ENCODE measurements around the gene FNBP1.

DNA sequence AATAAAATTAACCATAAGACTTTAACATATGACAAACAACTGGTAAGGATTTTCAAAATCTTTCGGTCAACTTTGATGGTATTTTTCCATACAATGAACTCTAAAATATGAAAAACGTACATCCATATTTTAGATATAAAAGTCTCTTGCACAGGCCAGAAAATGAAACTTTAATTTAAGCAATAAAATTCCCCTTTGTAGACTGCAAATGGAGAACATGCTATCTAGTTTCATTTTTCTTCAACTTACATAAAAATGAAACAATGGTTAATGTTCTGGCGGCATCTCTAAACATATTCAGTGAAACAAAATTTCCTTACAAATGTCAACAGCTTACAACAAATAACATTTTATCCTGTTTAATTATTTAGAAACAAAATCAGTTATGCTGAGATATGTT, 123.7 kb downstream of the FNBP1 start:
- TF ChIP-seq, protein P1, sequence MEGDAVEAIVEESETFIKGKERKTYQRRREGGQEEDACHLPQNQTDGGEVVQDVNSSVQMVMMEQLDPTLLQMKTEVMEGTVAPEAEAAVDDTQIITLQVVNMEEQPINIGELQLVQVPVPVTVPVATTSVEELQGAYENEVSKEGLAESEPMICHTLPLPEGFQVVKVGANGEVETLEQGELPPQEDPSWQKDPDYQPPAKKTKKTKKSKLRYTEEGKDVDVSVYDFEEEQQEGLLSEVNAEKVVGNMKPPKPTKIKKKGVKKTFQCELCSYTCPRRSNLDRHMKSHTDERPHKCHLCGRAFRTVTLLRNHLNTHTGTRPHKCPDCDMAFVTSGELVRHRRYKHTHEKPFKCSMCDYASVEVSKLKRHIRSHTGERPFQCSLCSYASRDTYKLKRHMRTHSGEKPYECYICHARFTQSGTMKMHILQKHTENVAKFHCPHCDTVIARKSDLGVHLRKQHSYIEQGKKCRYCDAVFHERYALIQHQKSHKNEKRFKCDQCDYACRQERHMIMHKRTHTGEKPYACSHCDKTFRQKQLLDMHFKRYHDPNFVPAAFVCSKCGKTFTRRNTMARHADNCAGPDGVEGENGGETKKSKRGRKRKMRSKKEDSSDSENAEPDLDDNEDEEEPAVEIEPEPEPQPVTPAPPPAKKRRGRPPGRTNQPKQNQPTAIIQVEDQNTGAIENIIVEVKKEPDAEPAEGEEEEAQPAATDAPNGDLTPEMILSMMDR (IDR thresholded peaks at IDR 0.05): no peak
- no peak for TF ChIP-seq POLR2A (IDR thresholded peaks at IDR 0.05)
- no peak for TF ChIP-seq POLR2AphosphoS5 (IDR thresholded peaks at IDR 0.05)
- no peak for TF ChIP-seq EP300 (IDR thresholded peaks at IDR 0.05)
